HepG2 (cell line): Measurements from ENCODE around the gene EMID1. TPM values are rescaled to one million over a fixed set of nuclear protein-coding genes. Genes with fewer than 3 reads are reported as not detected.

Source experiments
- ATAC-seq: fragments of 200-7000 bp; cut with Tn5 transposase; 3 replicates; pipeline ENCODE4 v1.9.1; 2020; ENCODE audit warnings: mild to moderate bottlenecking, moderate library complexity
- BruUV-seq: library from RNA; stranded (reverse); fragments of 400-500 nt; replicated peaks from 2 replicates; lab custom pipeline; 2021; lab: Mats Ljungman, UMichigan
- CTCF ChIA-PET: fragments of 300-600 bp; formaldehyde crosslinking; extraction: SDS; loops from one replicate; lab custom pipeline; 2021; ENCODE audit warnings: low total read pairs, inconsistent platforms, low intra/inter-chr PET ratio; lab: Yijun Ruan, JAX
- POLR2A ChIA-PET: fragments of 350-600 bp; sonication (Branson Sonifier 250); formaldehyde crosslinking; loops from one replicate; lab custom pipeline; 2020; ENCODE audit warnings: antibody characterized with exemption, inconsistent platforms; lab: Yijun Ruan, JAX
- DNase-seq: peaks from one replicate; pipeline ENCODE4 v3.0.0-alpha.2; 2015; ENCODE audit warnings: low spot score
- FAIRE-seq: peaks from 3 replicates; lab custom pipeline; 2011; peaks lifted over from hg19 to GRCh38; lab: Jason Lieb, UNC
- H2AFZ ChIP-seq: one replicate; pipeline ENCODE4 v1.6.1; 2011; ENCODE audit warnings: low read length, inconsistent platforms
- H3K27ac ChIP-seq: fragments of 300-600 bp; 3 replicates; pipeline ENCODE4 v1.8.0; 2011; ENCODE audit warnings: mixed run types, mild to moderate bottlenecking, mixed read lengths, low read length, inconsistent platforms; ENCODE audit not compliant: insufficient read depth; ENCODE audit errors: extremely low read length
- H3K27me3 ChIP-seq, 2 experiments: fragments of 200-600 bp in 1 of 2; 2 replicates in 1 of 2; 3 replicates in 1 of 2; pipeline versions ENCODE4 v1.6.0 to v1.8.0; 2011; ENCODE audit warnings: low read length in 2 of 2, mild to moderate bottlenecking in 2 of 2, moderate library complexity in 2 of 2, inconsistent platforms in 1 of 2; ENCODE audit not compliant: insufficient read depth in 2 of 2, control insufficient read depth in 1 of 2
- H3K36me3 ChIP-seq, 2 experiments: fragments of 200-600 bp in 1 of 2; replicated peaks in 1 of 2; 2 replicates in 1 of 2; 3 replicates in 1 of 2; pipeline versions ENCODE4 v1.5.1 to v1.8.0; 2011; ENCODE audit warnings: low read length in 2 of 2, inconsistent platforms in 1 of 2; ENCODE audit not compliant: insufficient read depth in 2 of 2, control insufficient read depth in 1 of 2
- H3K4me1 ChIP-seq: 2 replicates; pipeline ENCODE4 v1.5.1; 2012; ENCODE audit warnings: low read length, inconsistent platforms; ENCODE audit not compliant: insufficient read depth
- H3K4me2 ChIP-seq: 2 replicates; pipeline ENCODE4 v1.6.0; 2011; ENCODE audit warnings: low read depth, low read length, inconsistent platforms
- H3K4me3 ChIP-seq, 3 experiments: fragments of 200-600 bp in 1 of 3; sonication (generic), shearing (Covaris generic) in 1 of 3; replicated peaks in 1 of 3; 2 replicates each; pipeline ENCODE4 v1.5.1; 2011 to 2016; ENCODE audit warnings: low read length in 3 of 3, inconsistent platforms in 2 of 3, low read depth in 2 of 3, mild to moderate bottlenecking in 2 of 3, control low read depth in 1 of 3, mixed read lengths in 1 of 3; ENCODE audit not compliant: insufficient read depth in 1 of 3
- H3K79me2 ChIP-seq: one replicate; pipeline ENCODE4 v1.6.1; 2011; ENCODE audit warnings: low read length, inconsistent platforms; ENCODE audit not compliant: insufficient read depth
- H3K9ac ChIP-seq: 2 replicates; pipeline ENCODE4 v1.6.0; 2011; ENCODE audit warnings: mild to moderate bottlenecking, low read depth, low read length, inconsistent platforms; ENCODE audit not compliant: insufficient read depth
- H3K9me3 ChIP-seq: 2 replicates; pipeline ENCODE4 v1.5.1; 2012; ENCODE audit warnings: mild to moderate bottlenecking, low read length
- H4K20me1 ChIP-seq: 2 replicates; pipeline ENCODE4 v1.6.0; 2011; ENCODE audit warnings: inconsistent platforms, mild to moderate bottlenecking, low read length, moderate library complexity; ENCODE audit not compliant: insufficient read depth
- ATRX ChIP-seq: sonication (generic); formaldehyde crosslinking; IDR thresholded peaks from 2 replicates; pipeline ENCODE4 v1.4.0; 2020; ENCODE audit warnings: missing genetic modification reagents, borderline replicate concordance
- DRAP1 ChIP-seq: IDR thresholded peaks from 2 replicates; pipeline ENCODE4 v1.6.1; 2016; ENCODE audit warnings: missing genetic modification reagents, missing compliant biosample characterization
- ESRRA ChIP-seq: sonication (generic); formaldehyde crosslinking; IDR thresholded peaks from 2 replicates; pipeline ENCODE4 v1.5.1; 2020; ENCODE audit warnings: mild to moderate bottlenecking, low read depth, missing genetic modification reagents
- HDAC6 ChIP-seq: fragments of 200-600 bp; sonication (generic); IDR thresholded peaks from 2 replicates; pipeline ENCODE4 v1.7.0; 2017; ENCODE audit warnings: mild to moderate bottlenecking, antibody characterized with exemption, low read length, low read depth
- KAT7 ChIP-seq: IDR thresholded peaks from 2 replicates; pipeline ENCODE4 v1.6.1; 2018; ENCODE audit warnings: borderline replicate concordance, missing compliant biosample characterization
- MAF1 ChIP-seq: sonication (generic); formaldehyde crosslinking; IDR thresholded peaks from 2 replicates; pipeline ENCODE4 v1.5.0; 2020; ENCODE audit warnings: missing genetic modification reagents, borderline replicate concordance
- PAXIP1 ChIP-seq: sonication (generic); formaldehyde crosslinking; conservative IDR thresholded peaks from 2 replicates; pipeline ENCODE4 v1.4.0; 2020; ENCODE audit warnings: mild to moderate bottlenecking, missing genetic modification reagents, moderate library complexity
- ZMYM3 ChIP-seq: sonication (generic); formaldehyde crosslinking; IDR thresholded peaks from 2 replicates; pipeline ENCODE4 v1.5.1; 2020; ENCODE audit warnings: mild to moderate bottlenecking, missing genetic modification reagents
- ZNF121 ChIP-seq: sonication (generic); formaldehyde crosslinking; IDR thresholded peaks from 2 replicates; pipeline ENCODE4 v1.5.0; 2020; ENCODE audit warnings: mild to moderate bottlenecking, missing genetic modification reagents
- ZNF230 ChIP-seq: sonication (generic); formaldehyde crosslinking; IDR thresholded peaks from 2 replicates; pipeline ENCODE4 v1.4.0; 2020; ENCODE audit warnings: mild to moderate bottlenecking, missing genetic modification reagents
- ZNF329 ChIP-seq: sonication (generic); formaldehyde crosslinking; IDR thresholded peaks from 2 replicates; pipeline ENCODE4 v1.9.0; 2021; ENCODE audit warnings: low read depth, mild to moderate bottlenecking, missing genetic modification reagents
- ZNF572 ChIP-seq: sonication (generic); formaldehyde crosslinking; IDR thresholded peaks from 2 replicates; pipeline ENCODE4 v1.5.1; 2020; ENCODE audit warnings: mild to moderate bottlenecking, missing genetic modification reagents
- ZNF790 ChIP-seq: sonication (generic); formaldehyde crosslinking; IDR thresholded peaks from 2 replicates; pipeline ENCODE4 v1.8.0; 2022; ENCODE audit warnings: missing genetic modification reagents, mild to moderate bottlenecking, borderline replicate concordance
- WGBS: methylation state at CpG from one replicate; pipeline ENCODE4 v1.1.6; 2017; ENCODE audit warnings: low lambda C conversion rate; 5-methylcytosine and 5-hydroxymethylcytosine counted together
- in situ Hi-C: cut with HindIII; loops from 2 replicates; pipeline ENCODE4 v1.10.0; 2017; ENCODE audit warnings: low pct_unique_long_range_greater_than_20kb; ENCODE audit not compliant: extremely low pct_ligation_motif_present
- intact Hi-C: fragments of 100-400 bp; cut with micrococcal nuclease; formaldehyde crosslinking; loops from one replicate; pipeline ENCODE4 v1.10.0; 2022; ENCODE audit not compliant: unreplicated experiment
- polyA plus RNA-seq, 8 experiments: library from polyadenylated mRNA; depleted of rRNA in 3 of 8; stranded (reverse) in 7 of 8; unstranded in 1 of 8; fragments of >200 nt; fragmentation: Illumina TruSeq in 4 of 8; extraction: Trizol in 4 of 8; gene quantifications; 2 replicates each; pipeline versions ENCODE4 v1.2.1 to v1.2.3, GENCODE V29; 2011 to 2016; ENCODE audit warnings: low read depth in 4 of 8, missing spikeins in 1 of 8, mixed read lengths in 1 of 8; ENCODE audit not compliant: insufficient read depth in 1 of 8
- total RNA-seq, 5 experiments: library from RNA; depleted of rRNA; stranded (reverse); fragments of >200 nt; fragmentation: Illumina TruSeq; extraction: Trizol; gene quantifications; 2 replicates each; pipeline ENCODE4 v1.2.3, GENCODE V29; 2016; ENCODE audit warnings: low read depth in 1 of 5

EMID1 gene
- total and polyA plus RNA-seq, 2 of the 13 experiments (the other 11 are each of a cell fraction or from before 2014, with no cell fraction given) = 0.45 to 0.82 TPM

- TF ChIP-seq PAXIP1 (CRISPR knock-in tag) (0 out of 2 replicates have a peak, but pooled peaks have one; percentile 30), ZNF329 (CRISPR knock-in tag) (no peak), ZNF121 (CRISPR knock-in tag) (peak; percentile 95), ZNF572 (CRISPR knock-in tag) (no peak), ATRX (CRISPR knock-in tag) (no peak)
These were observed 21.5 kb upstream of the EMID1 start (continued) for GRCh38 chr22:29183971-29184848.

- Histone ChIP-seq H3K79me2 (no peaks in the 10 kb centered on the region), H2AFZ (no peak overlapping the region), H3K4me2 (no peak overlapping the region), H3K27me3 (0 out of 5 replicates have a peak, but pooled peaks cover 0 to 1% of the 10 kb centered on the region in 2 experiments), H3K36me3 (no peaks in the 10 kb centered on the region), H3K9me3 (no peaks in the 10 kb centered on the region), H3K4me3 (no peak overlapping the region), H4K20me1 (no peaks in the 10 kb centered on the region), H3K4me1 (peaks cover 27% of the 10 kb centered on the region), H3K9ac (no peak overlapping the region), H3K27ac (no peak overlapping the region)
- in situ Hi-C loops = no loop called here
- ChIA-PET POLR2A (no interaction called here), CTCF (no interaction called here)
- WGBS = 67% methylated on average over 11 of the region's 12 CpGs
- BruUV-seq = no TSS peak
- no peak for DNase-seq
- ATAC-seq = no peak; the same call in 2 of the 3 replicates
- TF ChIP-seq DRAP1 (CRISPR knock-in tag) (no peak), ZMYM3 (CRISPR knock-in tag) (no peak), ZNF230 (CRISPR knock-in tag) (no peak), ESRRA (CRISPR knock-in tag) (no peak), MAF1 (CRISPR knock-in tag) (no peak), ZNF790 (CRISPR knock-in tag) (no peak), HDAC6 (no peak), KAT7 (CRISPR knock-in tag) (no peak)
- FAIRE-seq = no peak
- intact Hi-C loops = no loop called here
These were observed 20.7 kb upstream of the EMID1 start for GRCh38 chr22:29184849-29185490.
